Adrenal gland (tissue), 5 donors: ENCODE measurements around the gene SERTAD3.

Source experiments
- POLR2A ChIP-seq, 2 donors: fragments of 450-650 bp; IDR thresholded peaks; one replicate each; pipeline ENCODE4 v1.6.1; 2017; ENCODE audit warnings: antibody characterized with exemption in 2 of 2, mild to moderate bottlenecking in 2 of 2, moderate library complexity in 1 of 2
- TF ChIP-seq, protein P1 (sequence below), 6 experiments: fragments of 450-650 bp in 4 of 6; fragments of 200-600 bp in 2 of 6; sonication (generic) in 1 of 6; IDR thresholded peaks; 1 replicate in 5 of 6; 2 replicates in 1 of 6; pipeline versions ENCODE4 v1.5.1 to v1.8.0; 2016 to 2021; ENCODE audit warnings: antibody characterized with exemption in 6 of 6, mild to moderate bottlenecking in 2 of 6, moderate library complexity in 1 of 6
- donor health status: DM: no; HTN: no; CAD: no.

DNA sequence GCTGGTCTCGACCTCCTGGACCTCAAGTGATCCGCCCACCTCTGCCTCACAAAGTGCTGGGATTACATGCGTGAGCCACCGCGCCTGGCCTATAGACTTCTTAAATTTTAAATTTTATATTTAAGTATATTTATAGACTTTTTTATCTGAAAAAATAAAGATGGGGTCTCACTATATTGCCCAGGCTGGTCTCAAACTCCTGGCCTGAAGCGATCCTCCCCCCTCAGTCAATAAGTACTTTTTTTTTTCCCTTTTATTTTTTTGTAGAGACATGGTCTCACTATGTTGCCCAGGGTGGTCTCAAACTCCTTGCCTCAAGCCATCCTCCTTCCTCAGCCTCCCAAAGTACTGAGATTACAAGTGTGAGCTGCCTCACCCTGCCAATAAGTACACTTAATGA, 20.2 kb downstream of the SERTAD3 start:
- TF ChIP-seq, protein P1, sequence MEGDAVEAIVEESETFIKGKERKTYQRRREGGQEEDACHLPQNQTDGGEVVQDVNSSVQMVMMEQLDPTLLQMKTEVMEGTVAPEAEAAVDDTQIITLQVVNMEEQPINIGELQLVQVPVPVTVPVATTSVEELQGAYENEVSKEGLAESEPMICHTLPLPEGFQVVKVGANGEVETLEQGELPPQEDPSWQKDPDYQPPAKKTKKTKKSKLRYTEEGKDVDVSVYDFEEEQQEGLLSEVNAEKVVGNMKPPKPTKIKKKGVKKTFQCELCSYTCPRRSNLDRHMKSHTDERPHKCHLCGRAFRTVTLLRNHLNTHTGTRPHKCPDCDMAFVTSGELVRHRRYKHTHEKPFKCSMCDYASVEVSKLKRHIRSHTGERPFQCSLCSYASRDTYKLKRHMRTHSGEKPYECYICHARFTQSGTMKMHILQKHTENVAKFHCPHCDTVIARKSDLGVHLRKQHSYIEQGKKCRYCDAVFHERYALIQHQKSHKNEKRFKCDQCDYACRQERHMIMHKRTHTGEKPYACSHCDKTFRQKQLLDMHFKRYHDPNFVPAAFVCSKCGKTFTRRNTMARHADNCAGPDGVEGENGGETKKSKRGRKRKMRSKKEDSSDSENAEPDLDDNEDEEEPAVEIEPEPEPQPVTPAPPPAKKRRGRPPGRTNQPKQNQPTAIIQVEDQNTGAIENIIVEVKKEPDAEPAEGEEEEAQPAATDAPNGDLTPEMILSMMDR (IDR thresholded peaks at IDR 0.05), result no peak
- TF ChIP-seq POLR2A (IDR thresholded peaks at IDR 0.05), result no peak
